Neural cell (in vitro differentiated cells): ENCODE measurements around the gene LSM3.

ENCODE experiments used
- CTCF ChIP-seq: fragments of 450-650 bp; IDR thresholded peaks from 2 replicates; pipeline ENCODE4 v1.5.1; 2014; ENCODE audit warnings: antibody characterized with exemption, mild to moderate bottlenecking, moderate library complexity; ENCODE audit not compliant: poor library complexity, severe bottlenecking
- EZH2 ChIP-seq: fragments of 200-600, 300-800 bp; shearing (Covaris generic), sonication (generic); IDR thresholded peaks from 2 replicates; pipeline ENCODE4 v1.6.1; 2014; ENCODE audit warnings: antibody characterized with exemption, low read length, borderline replicate concordance, mild to moderate bottlenecking; ENCODE audit not compliant: insufficient read depth, poor library complexity, severe bottlenecking
- POLR2AphosphoS5 ChIP-seq: IDR thresholded peaks from 2 replicates; pipeline ENCODE4 v1.6.1; 2012
- RAD21 ChIP-seq: fragments of 450-650 bp; conservative IDR thresholded peaks from 2 replicates; pipeline ENCODE4 v1.6.1; 2014; ENCODE audit warnings: antibody characterized with exemption, mild to moderate bottlenecking, moderate library complexity
- SMC3 ChIP-seq: fragments of 450-650 bp; conservative IDR thresholded peaks from 2 replicates; pipeline ENCODE4 v1.6.1; 2014; ENCODE audit warnings: antibody characterized with exemption, mild to moderate bottlenecking, moderate library complexity; ENCODE audit not compliant: poor library complexity

GRCh38 chr3:14246414-14246813 lies 67.8 kb downstream of the LSM3 start:
- TF ChIP-seq CTCF = no peak
- no peak for TF ChIP-seq SMC3
- TF ChIP-seq POLR2AphosphoS5 = no peak
- no peak for TF ChIP-seq EZH2
- no peak for TF ChIP-seq RAD21
